SKM-1 (cell line): ENCODE data around the gene ARMC9.

Experiments
- DNase-seq: peaks from one replicate; lab custom pipeline; 2025; ENCODE audit not compliant: unreplicated experiment; lab: John Stamatoyannopoulos, UW

Gene ARMC9

GRCh38 chr2:231306791-231307393 lies 108.5 kb downstream of the ARMC9 start:
- DNase-seq: no peak

GRCh38 chr2:231308219-231308618 lies 109.8 kb downstream of the ARMC9 start:
- no peak for DNase-seq

GRCh38 chr2:231308631-231309428 lies 110.4 kb downstream of the ARMC9 start:
- DNase-seq: no peak

- no peak for DNase-seq
These were observed 113.6 kb downstream of the ARMC9 start for GRCh38 chr2:231312066-231312465.

- no peak for DNase-seq
These were observed 117.5 kb downstream of the ARMC9 start for GRCh38 chr2:231315896-231316295.

- no peak for DNase-seq
These were observed 119.1 kb downstream of the ARMC9 start for GRCh38 chr2:231317579-231317978.

- DNase-seq: no peak
These were observed 120.0 kb downstream of the ARMC9 start for GRCh38 chr2:231318436-231318835.

- DNase-seq: no peak
These were observed 120.5 kb downstream of the ARMC9 start for GRCh38 chr2:231318954-231319353.

GRCh38 chr2:231319867-231320266 lies 121.4 kb downstream of the ARMC9 start:
- no peak for DNase-seq

GRCh38 chr2:231321021-231321420 lies 122.6 kb downstream of the ARMC9 start:
- no peak for DNase-seq

GRCh38 chr2:231321556-231322334 lies 123.3 kb downstream of the ARMC9 start:
- peak; percentile 94 for DNase-seq

GRCh38 chr2:231323316-231323715 lies 124.9 kb downstream of the ARMC9 start:
- no peak for DNase-seq

- DNase-seq: no peak
These were observed 127.4 kb downstream of the ARMC9 start for GRCh38 chr2:231325826-231326225.

GRCh38 chr2:231326404-231326803 lies 128.0 kb downstream of the ARMC9 start:
- no peak for DNase-seq

- no peak for DNase-seq
These were observed 131.9 kb downstream of the ARMC9 start for GRCh38 chr2:231330311-231330710.

- no peak for DNase-seq
These were observed 133.1 kb downstream of the ARMC9 start for GRCh38 chr2:231331533-231331932.

GRCh38 chr2:231332388-231332787 lies 134.0 kb downstream of the ARMC9 start:
- DNase-seq: no peak

GRCh38 chr2:231332872-231333500 lies 134.6 kb downstream of the ARMC9 start:
- no peak for DNase-seq

GRCh38 chr2:231334179-231334930 lies 135.9 kb downstream of the ARMC9 start:
- DNase-seq: no peak

GRCh38 chr2:231334981-231335380 lies 136.6 kb downstream of the ARMC9 start:
- no peak for DNase-seq

GRCh38 chr2:231335591-231335990 lies 137.2 kb downstream of the ARMC9 start:
- DNase-seq: no peak
